Liver (tissue), 9 donors: ENCODE measurements around the gene SLC34A3. TPM values are rescaled to one million over a fixed set of nuclear protein-coding genes. Genes with fewer than 3 reads are reported as not detected.

Experiments
- DNase-seq: peaks from one replicate; pipeline ENCODE4 v3.0.0-alpha.2; 2017; ENCODE audit warnings: low spot score
- H3K27ac ChIP-seq, 2 donors: one replicate each; pipeline ENCODE4 v1.7.0; 2013; ENCODE audit warnings: inconsistent platforms in 2 of 2, low read length in 2 of 2, control low read depth in 1 of 2, low read depth in 1 of 2, mild to moderate bottlenecking in 1 of 2
- H3K27me3 ChIP-seq, 4 donors: one replicate each; pipeline versions ENCODE4 v1.6.1 to v1.7.0; 2013; ENCODE audit warnings: low read length in 3 of 4, inconsistent platforms in 1 of 4, mild to moderate bottlenecking in 1 of 4, moderate library complexity in 1 of 4; ENCODE audit not compliant: control insufficient read depth in 4 of 4, insufficient read depth in 4 of 4
- H3K36me3 ChIP-seq, 4 donors: one replicate each; pipeline versions ENCODE4 v1.6.1 to v1.7.0; 2013; ENCODE audit warnings: low read length in 3 of 4, mild to moderate bottlenecking in 3 of 4, low read depth in 1 of 4, moderate library complexity in 1 of 4; ENCODE audit not compliant: control insufficient read depth in 4 of 4, insufficient read depth in 3 of 4
- H3K4me1 ChIP-seq, 4 donors: one replicate each; pipeline versions ENCODE4 v1.6.1 to v1.7.0; 2013; ENCODE audit warnings: low read length in 3 of 4, mild to moderate bottlenecking in 3 of 4, moderate library complexity in 1 of 4; ENCODE audit not compliant: control insufficient read depth in 4 of 4, insufficient read depth in 4 of 4
- H3K4me3 ChIP-seq, 3 donors: one replicate each; pipeline versions ENCODE4 v1.6.1 to v1.7.0; 2013; ENCODE audit warnings: low read length in 3 of 3, control low read depth in 1 of 3, low read depth in 1 of 3, mild to moderate bottlenecking in 1 of 3
- H3K9ac ChIP-seq, 2 donors: one replicate each; pipeline ENCODE4 v1.7.0; 2013; ENCODE audit warnings: low read length in 2 of 2, mild to moderate bottlenecking in 2 of 2, moderate library complexity in 2 of 2, control low read depth in 1 of 2, low read depth in 1 of 2
- H3K9me3 ChIP-seq, 4 donors: one replicate each; pipeline versions ENCODE4 v1.6.1 to v1.7.0; 2013; ENCODE audit warnings: low read length in 3 of 4; ENCODE audit not compliant: control insufficient read depth in 4 of 4
- EGR1 ChIP-seq, 2 donors: IDR thresholded peaks; 2 replicates each; pipeline ENCODE4 v1.6.1; 2016 to 2018; ENCODE audit warnings: antibody characterized with exemption in 2 of 2, low read depth in 2 of 2
- FOXA1 ChIP-seq: IDR thresholded peaks from 2 replicates; pipeline ENCODE4 v1.6.1; 2016; ENCODE audit warnings: antibody characterized with exemption
- FOXA2 ChIP-seq: IDR thresholded peaks from 2 replicates; pipeline ENCODE4 v1.6.1; 2016; ENCODE audit warnings: antibody characterized with exemption
- GABPA ChIP-seq, 2 donors: IDR thresholded peaks in 1 of 2; conservative IDR thresholded peaks in 1 of 2; 2 replicates each; pipeline ENCODE4 v1.6.1; 2016; ENCODE audit warnings: antibody characterized with exemption in 2 of 2, mild to moderate bottlenecking in 1 of 2, moderate library complexity in 1 of 2
- HNF4A ChIP-seq, 2 donors: conservative IDR thresholded peaks; 2 replicates each; pipeline ENCODE4 v1.6.1; 2016; ENCODE audit warnings: antibody characterized with exemption in 2 of 2, mild to moderate bottlenecking in 2 of 2
- HNF4G ChIP-seq: IDR thresholded peaks from 2 replicates; pipeline ENCODE4 v1.6.1; 2016; ENCODE audit warnings: antibody characterized with exemption
- JUND ChIP-seq, 2 donors: IDR thresholded peaks; 2 replicates each; pipeline ENCODE4 v1.6.1; 2016; ENCODE audit warnings: antibody characterized with exemption in 2 of 2
- NR2F2 ChIP-seq: IDR thresholded peaks from 2 replicates; pipeline ENCODE4 v1.6.1; 2016; ENCODE audit warnings: antibody characterized with exemption
- RAD21 ChIP-seq, 2 donors: IDR thresholded peaks; 2 replicates each; pipeline ENCODE4 v1.6.1; 2016; ENCODE audit warnings: antibody characterized with exemption in 2 of 2, mild to moderate bottlenecking in 2 of 2
- RXRA ChIP-seq, 2 donors: IDR thresholded peaks; 2 replicates each; pipeline ENCODE4 v1.6.1; 2017 to 2018; ENCODE audit warnings: antibody characterized with exemption in 2 of 2, mild to moderate bottlenecking in 1 of 2
- SP1 ChIP-seq: IDR thresholded peaks from 2 replicates; pipeline ENCODE4 v1.6.1; 2018; ENCODE audit warnings: antibody characterized with exemption, mild to moderate bottlenecking
- TAF1 ChIP-seq: conservative IDR thresholded peaks from 2 replicates; pipeline ENCODE4 v1.6.1; 2016; ENCODE audit warnings: antibody characterized with exemption, mild to moderate bottlenecking
- YY1 ChIP-seq: IDR thresholded peaks from 2 replicates; pipeline ENCODE4 v1.6.1; 2016; ENCODE audit warnings: antibody characterized with exemption, mild to moderate bottlenecking
- WGBS: extraction: QIAGEN DNeasy Blood & Tissue Kit; methylation state at CpG from one replicate; pipeline ENCODE4 v1.1.7; 2013; 5-methylcytosine and 5-hydroxymethylcytosine counted together
- polyA plus RNA-seq, 2 donors: library from polyadenylated mRNA; stranded (reverse) in 1 of 2; unstranded in 1 of 2; fragments of 200-250 nt in 1 of 2; fragments of >200 nt in 1 of 2; fragmentation: Nextera tagmentation in 1 of 2; extraction: Ambion mirVana in 1 of 2; gene quantifications; one replicate each; pipeline versions ENCODE4 v1.2.1 to v1.2.3, GENCODE V29; 2013 to 2015
- total RNA-seq, 2 donors: library from RNA; depleted of rRNA; stranded (reverse); fragments of >200 nt; gene quantifications; one replicate each; pipeline ENCODE4 v1.2.3, GENCODE V29; 2014
- TF ChIP-seq, protein P1 (sequence below): IDR thresholded peaks from 2 replicates; pipeline ENCODE4 v1.6.1; 2016; ENCODE audit warnings: antibody characterized with exemption, mild to moderate bottlenecking
- TF ChIP-seq, protein P2 (sequence below): fragments of 150-350 bp; IDR thresholded peaks from 2 replicates; pipeline ENCODE4 v1.5.1; 2017; ENCODE audit warnings: improper control_type of control experiment, low read depth, low read length; ENCODE audit not compliant: missing input control
- TF ChIP-seq, protein P3 (sequence below): IDR thresholded peaks from 2 replicates; pipeline ENCODE4 v1.6.1; 2016; ENCODE audit warnings: antibody characterized with exemption
- donor health status: healthy.
- donor health status: healthy.
- donor health status: healthy.
- donor health status: healthy.
- donor health status: healthy.

SLC34A3 gene
- total and polyA plus RNA-seq, 4 donors, result not detected

DNA sequence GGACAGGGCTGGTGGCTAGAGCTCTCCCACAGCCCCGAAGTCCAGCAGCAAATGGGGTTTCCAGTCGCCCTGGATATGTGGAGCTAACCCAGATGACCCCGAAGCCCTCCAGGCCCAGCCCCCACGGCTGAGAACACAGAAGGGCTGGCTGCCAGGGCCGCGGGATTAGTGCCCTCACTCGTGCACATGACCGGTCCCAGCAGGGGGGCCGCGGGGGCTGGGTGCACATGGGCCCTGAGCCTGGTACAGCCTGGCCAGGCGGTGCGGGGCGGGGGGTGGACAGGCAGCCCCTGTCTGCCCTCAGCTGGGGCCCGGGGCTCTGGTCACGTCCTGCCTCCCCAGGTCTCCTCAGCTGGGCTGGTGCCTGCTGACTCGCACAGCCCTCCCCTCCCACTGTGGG lies 36.3 kb upstream of the SLC34A3 start:
- Histone ChIP-seq H3K4me1 (peaks cover 26 to 77% (median 61%) of the 10 kb centered on the region in 4 donors), H3K27ac (peak overlapping the region in 1 of 2 donors; percentile 41), H3K36me3 (peaks cover 3 to 17% (median 5%) of the 10 kb centered on the region in 4 donors), H3K9ac (no peak overlapping the region), H3K27me3 (no peaks in the 10 kb centered on the region), H3K9me3 (no peaks in the 10 kb centered on the region), H3K4me3 (peak overlapping the region in 1 of 3 donors; percentile 11)
- DNase-seq, result no peak
- WGBS, result 37% methylated on average over 16 of the region's 16 CpGs
- TF ChIP-seq RXRA (IDR thresholded peaks at IDR 0.05) (peak in 1 of 2 donors; percentile 25), GABPA (IDR thresholded peaks at IDR 0.05 in 1 of 2, conservative IDR thresholded peaks at IDR 0.05 in 1 of 2) (no peak)

DNA sequence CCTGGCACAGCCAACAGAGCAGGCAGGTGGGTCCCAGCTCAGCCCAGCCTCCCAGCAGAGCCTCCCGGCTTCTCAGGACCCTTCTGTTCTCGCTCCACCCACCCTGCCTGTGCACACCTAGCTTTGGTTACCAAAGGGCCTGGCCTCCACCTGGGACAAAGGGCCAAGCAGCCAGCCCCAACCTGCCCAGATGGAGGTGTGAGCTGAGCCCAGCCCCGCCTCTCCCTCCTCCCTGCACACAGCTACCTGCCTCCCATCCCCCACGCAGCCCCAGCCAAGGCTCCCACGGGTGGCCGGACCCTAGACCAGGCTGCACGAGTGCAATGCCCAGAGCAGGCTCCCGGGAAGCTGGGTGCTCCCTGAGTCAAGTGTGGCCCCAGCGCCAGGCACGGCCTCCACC lies 35.8 kb upstream of the SLC34A3 start:
- peak overlapping the region in 1 of 2 donors; percentile 10 for H3K9ac ChIP-seq
- peaks cover 2 to 16% (median 5%) of the 10 kb centered on the region in 4 donors for H3K36me3 ChIP-seq
- no peaks in the 10 kb centered on the region for H3K9me3 ChIP-seq
- H3K27me3 ChIP-seq, result no peaks in the 10 kb centered on the region
- DNase-seq, result no peak
- 57% methylated on average over 10 of the region's 10 CpGs for WGBS
- peak overlapping the region in 1 of 2 donors; percentile 41 for H3K27ac ChIP-seq
- peak overlapping the region in 1 of 3 donors; percentile 11 for H3K4me3 ChIP-seq
- TF ChIP-seq HNF4G (no peak), FOXA2 (no peak), NR2F2 (no peak), YY1 (no peak), RXRA (IDR thresholded peaks at IDR 0.05) (no peak)
- TF ChIP-seq, protein P1, sequence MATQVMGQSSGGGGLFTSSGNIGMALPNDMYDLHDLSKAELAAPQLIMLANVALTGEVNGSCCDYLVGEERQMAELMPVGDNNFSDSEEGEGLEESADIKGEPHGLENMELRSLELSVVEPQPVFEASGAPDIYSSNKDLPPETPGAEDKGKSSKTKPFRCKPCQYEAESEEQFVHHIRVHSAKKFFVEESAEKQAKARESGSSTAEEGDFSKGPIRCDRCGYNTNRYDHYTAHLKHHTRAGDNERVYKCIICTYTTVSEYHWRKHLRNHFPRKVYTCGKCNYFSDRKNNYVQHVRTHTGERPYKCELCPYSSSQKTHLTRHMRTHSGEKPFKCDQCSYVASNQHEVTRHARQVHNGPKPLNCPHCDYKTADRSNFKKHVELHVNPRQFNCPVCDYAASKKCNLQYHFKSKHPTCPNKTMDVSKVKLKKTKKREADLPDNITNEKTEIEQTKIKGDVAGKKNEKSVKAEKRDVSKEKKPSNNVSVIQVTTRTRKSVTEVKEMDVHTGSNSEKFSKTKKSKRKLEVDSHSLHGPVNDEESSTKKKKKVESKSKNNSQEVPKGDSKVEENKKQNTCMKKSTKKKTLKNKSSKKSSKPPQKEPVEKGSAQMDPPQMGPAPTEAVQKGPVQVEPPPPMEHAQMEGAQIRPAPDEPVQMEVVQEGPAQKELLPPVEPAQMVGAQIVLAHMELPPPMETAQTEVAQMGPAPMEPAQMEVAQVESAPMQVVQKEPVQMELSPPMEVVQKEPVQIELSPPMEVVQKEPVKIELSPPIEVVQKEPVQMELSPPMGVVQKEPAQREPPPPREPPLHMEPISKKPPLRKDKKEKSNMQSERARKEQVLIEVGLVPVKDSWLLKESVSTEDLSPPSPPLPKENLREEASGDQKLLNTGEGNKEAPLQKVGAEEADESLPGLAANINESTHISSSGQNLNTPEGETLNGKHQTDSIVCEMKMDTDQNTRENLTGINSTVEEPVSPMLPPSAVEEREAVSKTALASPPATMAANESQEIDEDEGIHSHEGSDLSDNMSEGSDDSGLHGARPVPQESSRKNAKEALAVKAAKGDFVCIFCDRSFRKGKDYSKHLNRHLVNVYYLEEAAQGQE, result no peak
- peaks cover 24 to 75% (median 57%) of the 10 kb centered on the region in 4 donors for H3K4me1 ChIP-seq

DNA sequence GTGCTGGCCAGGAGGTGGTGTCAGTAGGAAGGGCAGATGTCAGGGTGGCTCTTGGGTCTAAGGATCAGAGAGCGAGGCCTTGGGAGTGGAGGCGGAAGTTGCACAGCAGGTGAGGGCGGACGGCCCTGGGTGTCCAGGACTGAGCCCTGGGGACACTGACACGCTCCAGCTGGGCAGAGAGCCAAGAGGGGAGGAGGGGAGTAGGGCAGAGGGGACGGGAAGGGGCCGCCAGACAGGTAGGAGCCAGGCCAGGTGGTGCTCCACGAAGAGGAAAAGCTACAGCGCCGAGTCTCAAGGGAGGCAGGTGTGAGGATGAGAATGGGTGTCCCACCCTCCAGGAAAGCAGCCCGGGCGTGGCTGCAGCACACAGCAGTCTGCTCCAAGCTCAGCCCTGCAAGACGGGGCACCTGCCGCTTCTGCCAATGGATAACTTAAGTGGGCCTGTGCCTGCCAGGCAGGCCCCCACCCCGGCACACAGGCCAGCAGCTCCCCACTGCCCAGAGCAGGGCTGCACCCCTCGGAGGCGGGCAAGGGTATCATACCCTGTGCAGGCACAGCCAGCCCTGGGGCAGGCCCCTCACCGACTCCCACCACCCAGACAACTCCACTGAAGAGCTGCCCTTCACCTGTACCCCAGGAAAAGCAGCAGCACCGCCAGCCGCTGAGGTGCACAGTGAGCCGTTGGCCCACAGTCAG lies 35.0 kb upstream of the SLC34A3 start:
- Histone ChIP-seq H3K9ac (no peak overlapping the region), H3K4me3 (peak overlapping the region in 2 of 3 donors; percentile 11 to 28), H3K27me3 (no peaks in the 10 kb centered on the region), H3K9me3 (no peaks in the 10 kb centered on the region), H3K4me1 (peaks cover 21 to 67% (median 50%) of the 10 kb centered on the region in 4 donors), H3K36me3 (peaks cover 0 to 12% (median 3%) of the 10 kb centered on the region in 4 donors), H3K27ac (peak overlapping the region in 1 of 2 donors; percentile 41)
- peak; percentile 56 for DNase-seq
- 56% methylated on average over 21 of the region's 21 CpGs for WGBS
- no peak for TF ChIP-seq RAD21 (IDR thresholded peaks at IDR 0.05)
- TF ChIP-seq, protein P2, sequence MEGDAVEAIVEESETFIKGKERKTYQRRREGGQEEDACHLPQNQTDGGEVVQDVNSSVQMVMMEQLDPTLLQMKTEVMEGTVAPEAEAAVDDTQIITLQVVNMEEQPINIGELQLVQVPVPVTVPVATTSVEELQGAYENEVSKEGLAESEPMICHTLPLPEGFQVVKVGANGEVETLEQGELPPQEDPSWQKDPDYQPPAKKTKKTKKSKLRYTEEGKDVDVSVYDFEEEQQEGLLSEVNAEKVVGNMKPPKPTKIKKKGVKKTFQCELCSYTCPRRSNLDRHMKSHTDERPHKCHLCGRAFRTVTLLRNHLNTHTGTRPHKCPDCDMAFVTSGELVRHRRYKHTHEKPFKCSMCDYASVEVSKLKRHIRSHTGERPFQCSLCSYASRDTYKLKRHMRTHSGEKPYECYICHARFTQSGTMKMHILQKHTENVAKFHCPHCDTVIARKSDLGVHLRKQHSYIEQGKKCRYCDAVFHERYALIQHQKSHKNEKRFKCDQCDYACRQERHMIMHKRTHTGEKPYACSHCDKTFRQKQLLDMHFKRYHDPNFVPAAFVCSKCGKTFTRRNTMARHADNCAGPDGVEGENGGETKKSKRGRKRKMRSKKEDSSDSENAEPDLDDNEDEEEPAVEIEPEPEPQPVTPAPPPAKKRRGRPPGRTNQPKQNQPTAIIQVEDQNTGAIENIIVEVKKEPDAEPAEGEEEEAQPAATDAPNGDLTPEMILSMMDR, result no peak
- TF ChIP-seq, protein P3, sequence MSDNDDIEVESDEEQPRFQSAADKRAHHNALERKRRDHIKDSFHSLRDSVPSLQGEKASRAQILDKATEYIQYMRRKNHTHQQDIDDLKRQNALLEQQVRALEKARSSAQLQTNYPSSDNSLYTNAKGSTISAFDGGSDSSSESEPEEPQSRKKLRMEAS, result no peak
- TF ChIP-seq TAF1, result no peak
- TF ChIP-seq JUND (IDR thresholded peaks at IDR 0.05), result no peak
- TF ChIP-seq YY1, result no peak
- TF ChIP-seq HNF4A (conservative IDR thresholded peaks at IDR 0.05), result peak in 1 of 2 donors; percentile 59
- TF ChIP-seq, protein P1, result no peak
- TF ChIP-seq FOXA1, result no peak
- no peak for TF ChIP-seq NR2F2
- TF ChIP-seq FOXA2, result no peak
- no peak for TF ChIP-seq SP1
- no peak for TF ChIP-seq EGR1 (IDR thresholded peaks at IDR 0.05; ENCODE audit: low read depth in 2 of 2)
